Mesenteric fat pad (tissue), 1 donor: ENCODE measurements around the gene HNRNPA2B1. TPM values are rescaled to one million over a fixed set of nuclear protein-coding genes. Genes with fewer than 3 reads are reported as not detected.
"Not testable (repeated sequence)": the region's sequence is repeated elsewhere in the genome, so short reads cannot be mapped to it uniquely, and the experiment has no call there.

Experiments
- DNase-seq: peaks from one replicate; pipeline ENCODE4 v3.0.0-alpha.2; 2020; ENCODE audit warnings: low spot score
- total RNA-seq: library from RNA; stranded (reverse); fragmentation: NEBNext Ultra II Directional; extraction: Animal tissue kit (Norgen Biotek cat#: 25700); gene quantifications from one replicate; pipeline ENCODE4 v1.2.1, GENCODE V29; 2021
- donor health status: DM: yes; HTN: yes; CAD: no.

The HNRNPA2B1 gene
- total RNA-seq, 1 donor from 2014 or later, result 361 TPM

DNA sequence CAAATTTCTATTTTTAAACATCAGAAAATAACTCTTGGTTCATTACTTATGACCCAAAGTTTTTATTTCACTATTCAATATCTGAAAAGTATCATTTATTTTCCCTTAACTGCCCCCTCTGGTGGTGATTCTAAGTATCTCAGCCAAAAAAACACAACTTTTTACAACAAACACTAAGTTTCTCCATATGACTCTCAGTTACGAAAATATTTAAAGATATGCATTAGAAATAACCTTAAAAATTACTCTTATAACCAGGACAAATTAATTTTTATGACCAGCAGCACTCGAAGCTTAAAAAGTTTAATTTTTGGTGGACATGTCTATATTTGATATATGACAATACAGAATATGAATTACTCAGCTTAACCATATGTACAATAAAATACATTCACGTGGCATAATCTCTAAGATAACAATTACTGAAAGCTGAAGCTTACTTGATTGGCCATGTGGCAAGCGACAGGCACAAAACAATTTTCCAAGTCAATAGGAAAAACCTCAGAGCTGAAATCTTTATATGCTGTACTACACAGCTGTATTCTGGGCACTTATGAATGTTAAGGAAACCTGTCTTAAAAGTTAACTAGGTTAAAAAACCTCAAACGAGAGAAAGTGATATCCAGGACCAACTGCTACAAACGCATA, 2.3 kb downstream of the HNRNPA2B1 start:
- no peak for DNase-seq

DNA sequence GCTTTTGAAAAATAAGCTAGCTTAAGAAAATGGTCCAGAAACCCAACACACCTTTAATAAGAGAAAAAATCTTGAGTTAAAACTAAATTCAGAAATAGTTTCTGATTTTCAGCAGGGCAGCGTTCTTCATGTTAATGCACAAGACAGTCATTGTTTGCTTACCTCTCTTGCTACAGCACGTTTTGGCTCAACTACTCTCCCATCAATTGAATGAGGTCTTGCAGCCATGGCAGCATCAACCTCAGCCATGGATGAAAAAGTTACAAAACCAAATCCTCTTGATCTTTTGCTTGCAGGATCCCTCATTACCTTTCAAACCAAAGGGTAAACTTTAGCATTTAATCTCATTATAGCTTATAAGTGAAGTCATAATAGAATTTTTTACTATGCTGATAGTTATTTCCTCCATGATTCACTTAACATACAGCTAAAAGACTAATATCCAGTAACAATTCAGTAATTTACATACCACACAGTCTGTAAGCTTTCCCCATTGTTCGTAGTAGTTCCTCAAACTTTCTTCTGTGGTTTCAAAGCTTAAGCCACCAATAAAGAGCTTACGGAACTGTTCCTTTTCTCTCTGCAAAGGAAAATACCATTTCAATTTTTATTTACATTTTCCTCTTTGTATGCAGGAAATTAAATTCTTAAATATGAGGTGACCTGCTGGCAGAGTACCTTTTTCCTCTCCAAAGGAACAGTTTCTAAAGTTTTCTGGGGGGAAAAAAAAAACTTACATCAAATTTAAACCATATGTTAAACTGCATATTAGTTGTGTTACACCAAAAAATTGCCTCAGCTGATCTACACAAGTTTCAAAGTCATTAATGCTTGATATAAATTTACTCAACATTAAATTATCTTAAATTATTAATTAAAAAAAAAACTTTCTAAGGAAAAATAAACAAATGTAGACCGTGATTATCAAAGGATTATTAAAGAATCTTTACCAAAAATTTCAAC, 3.1 kb downstream of the HNRNPA2B1 start:
- DNase-seq, result no peak

DNA sequence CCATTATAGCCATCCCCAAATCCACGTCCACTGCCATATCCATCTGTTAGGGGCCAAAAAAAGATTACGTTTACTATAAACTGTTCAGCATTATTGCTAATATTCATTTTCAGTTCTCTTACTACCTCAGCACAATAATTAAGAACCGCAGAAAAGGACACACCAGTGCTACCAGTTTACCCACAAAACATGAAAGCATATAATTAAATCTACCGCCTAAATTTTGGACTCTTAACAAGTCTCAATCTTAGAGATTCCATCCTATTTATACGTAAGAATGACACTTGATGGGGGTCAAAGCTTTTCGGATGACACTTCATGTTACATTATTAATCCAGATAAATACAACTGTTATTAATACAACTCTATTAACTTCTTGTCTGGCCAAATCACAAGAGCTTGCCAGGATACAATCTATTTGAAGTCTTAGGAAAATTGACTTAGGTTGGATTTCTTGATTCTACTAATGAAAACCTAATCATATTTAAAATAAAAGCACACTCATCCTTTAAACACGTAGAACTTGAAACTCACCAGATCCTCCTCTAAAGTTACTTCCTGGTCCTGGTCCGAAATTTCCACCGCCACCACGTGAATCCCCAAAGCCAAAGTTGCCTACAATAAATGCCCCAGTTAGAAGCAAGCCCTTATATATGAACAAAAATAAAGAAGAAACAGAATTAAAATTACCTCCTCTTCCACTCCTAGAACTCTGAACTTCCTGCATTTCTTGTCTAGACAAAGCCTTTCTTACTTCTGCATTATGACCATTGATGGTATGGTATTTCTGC, 4.5 kb downstream of the HNRNPA2B1 start:
- DNase-seq, result no peak

DNA sequence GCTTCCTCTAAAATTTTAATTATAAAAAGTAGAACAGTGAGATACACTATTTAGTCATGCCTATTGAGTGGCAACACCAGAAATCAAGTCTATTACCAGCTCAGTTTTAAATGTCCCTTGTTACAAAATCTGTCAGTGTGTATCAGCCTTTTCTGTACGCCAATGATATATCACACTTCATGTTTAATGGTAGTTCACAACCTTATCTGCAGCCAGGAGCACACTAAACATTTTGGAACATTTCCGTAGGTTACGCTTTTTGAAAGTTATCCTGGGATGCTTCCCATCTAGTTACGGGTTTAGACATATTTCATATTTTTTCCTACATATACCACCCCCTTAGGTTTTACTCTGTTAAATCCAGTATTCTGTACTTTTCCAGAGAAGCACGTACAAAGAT, 5.4 kb downstream of the HNRNPA2B1 start:
- DNase-seq, result no peak

DNA sequence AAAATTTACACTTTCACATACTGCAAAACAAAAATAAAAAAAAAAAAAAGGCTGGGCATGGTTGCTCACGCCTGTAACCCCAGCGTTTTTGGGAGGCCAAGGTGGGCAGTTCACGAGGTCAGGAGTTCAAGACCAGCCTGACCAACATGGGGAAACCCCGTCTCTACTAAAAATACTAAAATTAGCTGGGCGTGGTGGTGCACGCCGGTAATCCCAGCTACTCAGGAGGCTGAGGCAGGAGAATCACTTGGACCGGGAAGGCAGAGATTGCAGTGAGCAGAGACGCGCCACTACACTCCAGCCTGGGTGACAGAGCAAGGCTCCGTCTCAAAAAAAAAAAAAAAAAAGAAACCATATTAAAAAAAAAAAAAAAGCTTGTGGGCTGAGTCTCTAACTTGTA, 5.8 kb downstream of the HNRNPA2B1 start:
- not testable (repeated sequence) for DNase-seq

DNA sequence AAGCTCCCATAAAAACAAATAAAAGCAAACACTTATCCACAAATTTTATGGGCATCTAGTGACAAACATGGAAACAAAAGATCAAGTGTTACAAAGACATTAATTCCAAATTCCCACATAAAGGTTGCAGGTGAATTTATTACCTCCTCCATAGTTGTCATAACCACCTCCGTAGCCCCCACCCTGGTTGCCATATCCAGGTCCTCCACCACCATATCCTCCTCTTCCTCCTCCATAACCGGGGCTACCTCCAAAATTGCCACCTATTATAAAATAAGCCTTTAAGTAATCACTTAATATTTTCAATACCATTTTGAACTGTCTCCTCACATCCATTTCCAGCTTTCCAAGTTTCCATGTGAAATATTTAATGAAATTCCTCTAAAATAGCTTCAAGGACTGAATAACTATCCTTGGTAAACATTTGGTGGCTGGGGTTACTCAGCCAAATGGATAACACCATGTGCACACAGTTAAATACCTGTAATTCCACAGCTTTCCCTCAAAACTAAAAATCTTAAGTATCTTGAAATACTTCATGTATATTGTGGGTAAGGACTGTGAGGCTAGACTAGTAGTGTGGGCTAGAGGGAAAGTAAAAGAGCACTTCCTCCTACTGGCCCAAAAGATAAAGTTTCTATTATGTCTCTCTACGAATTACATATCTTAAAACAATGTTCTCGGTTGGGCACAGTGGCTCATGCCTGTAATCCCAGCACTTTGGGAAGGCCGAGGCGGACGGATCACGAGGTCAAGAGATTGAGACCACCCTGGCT, 6.9 kb downstream of the HNRNPA2B1 start:
- DNase-seq, result no peak

DNA sequence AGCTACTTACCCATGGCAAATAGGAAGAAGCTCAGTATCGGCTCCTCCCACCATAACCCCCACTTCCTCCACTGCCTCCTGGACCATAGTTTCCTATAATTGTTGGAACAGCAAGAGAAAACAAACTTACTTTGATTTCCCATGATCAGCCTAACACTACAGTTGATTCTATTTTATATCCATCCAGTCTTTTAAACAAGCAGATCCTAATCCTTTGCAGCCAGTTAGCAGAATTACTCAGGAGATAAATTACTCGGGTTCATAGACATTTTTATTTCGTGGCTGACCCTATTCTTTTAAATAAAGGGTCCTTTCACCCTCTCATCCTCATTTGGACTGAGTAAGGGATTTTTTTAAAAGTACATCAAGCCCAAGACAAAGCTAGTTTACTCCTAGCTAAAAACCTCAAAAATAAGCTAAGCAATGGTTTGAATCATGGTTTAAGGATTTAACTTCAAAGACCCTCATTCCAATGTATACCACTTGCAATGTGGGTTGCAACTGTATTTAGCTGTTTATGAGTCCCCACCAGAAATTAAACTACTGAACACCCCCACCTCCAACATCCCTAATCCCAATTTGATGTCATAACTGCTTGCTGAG, 8.0 kb downstream of the HNRNPA2B1 start:
- no peak for DNase-seq

DNA sequence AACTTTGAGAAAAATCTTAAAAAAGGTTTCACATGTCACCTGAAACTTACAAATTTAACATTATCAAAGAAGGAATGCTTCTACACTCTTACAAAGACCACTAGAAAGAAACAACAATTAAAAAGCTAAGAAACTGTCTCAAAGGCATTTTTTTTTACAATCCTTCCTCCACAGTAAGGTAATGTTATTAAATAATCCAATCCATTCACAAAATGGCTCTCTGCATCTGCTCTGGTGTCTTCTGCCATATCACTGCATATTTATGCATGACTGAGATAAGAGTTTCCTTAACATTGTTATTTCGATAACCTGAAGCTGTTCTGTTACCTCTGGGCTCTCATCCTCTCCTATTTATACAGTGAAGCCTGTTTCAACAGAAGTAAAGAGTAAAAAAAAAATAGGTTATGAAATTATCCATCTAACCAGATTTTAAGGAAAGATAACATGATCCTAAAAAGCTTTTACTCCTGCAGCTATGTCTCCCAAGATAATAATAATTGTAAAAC, 8.5 kb downstream of the HNRNPA2B1 start:
- no peak for DNase-seq

DNA sequence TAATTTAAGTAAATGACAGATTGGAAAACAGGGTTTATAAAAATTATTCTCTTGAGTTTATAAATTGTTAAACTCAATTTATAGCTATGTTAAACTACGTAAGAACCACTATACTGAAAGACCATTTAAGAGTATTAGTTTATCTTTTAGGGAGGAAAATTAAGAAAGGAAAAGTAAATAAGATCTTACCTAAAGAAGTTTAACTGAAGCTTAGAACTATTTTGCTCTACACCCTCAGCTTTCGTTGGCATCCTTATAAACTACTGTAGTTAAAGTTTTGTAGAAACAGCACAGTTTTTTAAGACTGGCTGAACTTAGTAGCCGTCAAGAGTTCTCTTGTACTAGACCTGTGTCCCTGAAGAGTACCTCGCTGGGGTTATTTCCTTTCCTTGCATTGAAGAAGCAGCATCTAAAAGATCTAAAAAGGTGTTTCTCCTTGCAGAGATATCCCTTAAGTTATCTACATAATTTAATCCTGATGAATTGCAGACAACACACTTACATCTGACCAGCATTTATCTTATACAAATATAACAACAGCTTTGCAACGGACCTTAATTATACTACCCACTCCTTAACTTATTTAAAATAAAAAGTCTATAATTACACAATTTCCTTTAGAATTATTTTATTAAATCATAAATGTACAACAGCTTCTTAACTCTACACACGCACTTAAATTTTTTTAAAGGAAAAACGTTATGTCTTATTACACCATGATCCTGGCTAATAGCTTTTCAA, 9.1 kb downstream of the HNRNPA2B1 start:
- DNase-seq, result no peak

DNA sequence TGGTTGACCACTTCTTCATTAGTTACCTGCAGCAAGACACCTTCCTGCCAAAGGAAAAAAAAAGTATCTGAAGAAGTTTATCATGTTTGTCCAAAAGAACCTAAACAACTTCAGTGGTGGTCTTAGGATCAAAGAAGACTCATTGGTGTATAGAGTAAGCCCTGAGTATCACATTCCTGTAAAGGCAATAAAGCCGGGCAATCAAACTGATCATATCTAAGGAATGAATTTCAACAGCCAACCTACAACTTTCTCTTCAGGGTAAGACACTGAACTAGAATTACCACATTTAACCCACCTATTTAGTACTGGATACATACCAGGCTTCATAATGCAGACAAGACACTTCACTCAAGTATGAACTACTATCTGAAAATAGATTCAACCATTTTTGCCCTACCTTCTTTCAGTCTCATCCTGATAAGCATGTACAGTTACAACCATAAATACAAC, 10.1 kb downstream of the HNRNPA2B1 start:
- no peak for DNase-seq

DNA sequence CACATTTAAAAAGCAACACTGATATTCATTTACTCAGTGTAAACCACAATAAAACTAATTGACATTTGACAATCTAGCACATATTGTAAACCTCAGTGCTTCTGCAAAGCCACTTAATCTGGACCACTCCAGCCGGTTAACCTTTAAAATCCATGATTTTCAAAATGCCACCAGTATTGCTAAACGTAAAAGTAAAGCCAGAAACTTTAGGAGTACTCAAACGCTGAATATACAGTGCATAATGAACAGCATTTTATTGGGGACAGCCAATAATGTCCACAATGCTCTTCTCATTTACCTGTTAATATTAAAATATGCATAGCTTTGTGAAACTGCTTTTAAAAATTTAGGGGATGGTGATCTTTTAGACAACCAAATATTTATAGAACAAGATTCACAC, 10.8 kb downstream of the HNRNPA2B1 start:
- no peak for DNase-seq

DNA sequence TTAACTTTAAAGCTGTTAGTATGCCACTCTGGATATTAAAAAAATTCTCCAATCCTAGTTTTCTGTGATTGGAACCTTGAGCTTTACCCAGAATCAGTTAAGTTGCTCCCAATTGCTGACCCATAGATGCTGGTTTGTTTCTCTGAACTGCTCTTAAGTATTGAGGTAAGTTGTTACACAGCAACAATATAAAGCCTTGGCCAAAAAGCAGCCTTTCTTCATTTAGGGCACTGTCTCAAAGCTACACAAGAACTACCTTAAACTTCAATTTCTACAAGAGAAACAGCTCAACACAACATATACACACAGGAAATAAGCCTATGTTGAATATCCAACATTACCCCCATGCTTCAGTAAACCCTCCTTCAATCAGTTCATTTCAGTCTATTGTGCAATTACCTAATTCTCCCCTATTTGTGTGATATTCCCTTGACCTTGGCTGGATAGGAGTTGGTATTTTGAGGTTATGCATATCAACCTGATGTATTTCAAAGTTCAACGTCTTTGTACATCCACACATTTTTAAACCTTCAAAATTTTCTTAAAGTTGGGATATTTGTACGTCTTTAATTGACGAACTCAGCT, 11.5 kb downstream of the HNRNPA2B1 start:
- DNase-seq, result no peak

DNA sequence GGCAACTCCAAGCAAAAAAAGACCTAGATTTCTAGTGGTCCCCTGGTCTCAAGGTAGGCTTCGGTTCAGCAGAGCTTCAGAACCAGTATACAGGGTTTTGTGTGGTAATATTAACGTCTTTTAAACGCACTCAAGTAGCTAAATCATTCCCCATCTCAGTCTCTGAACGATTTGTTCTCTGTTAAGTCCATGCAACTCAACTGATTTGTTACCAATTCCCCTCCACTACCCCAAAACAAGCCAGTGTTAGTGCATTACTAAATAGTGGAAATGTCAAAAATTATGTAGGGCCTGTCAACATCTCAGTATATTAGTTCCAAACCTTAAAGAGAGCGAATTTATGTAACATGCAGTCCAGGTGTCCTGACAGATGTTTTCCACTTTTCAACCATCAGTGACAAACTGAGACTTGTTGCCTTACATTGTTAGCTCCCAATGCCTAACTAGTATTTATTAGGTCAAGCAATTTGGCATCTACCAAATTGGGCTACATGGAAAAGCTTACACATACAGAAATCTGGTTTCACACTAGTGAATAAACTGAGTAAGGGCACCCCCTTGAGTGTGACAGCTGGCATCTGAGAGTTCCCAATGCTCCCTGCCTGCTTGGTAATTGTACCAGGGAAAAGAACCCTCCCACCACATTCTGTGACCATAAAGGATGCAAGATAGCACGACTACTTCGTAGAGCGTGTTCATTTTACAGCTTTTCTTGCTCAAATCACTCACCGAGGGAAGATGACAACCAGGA, 12.2 kb downstream of the HNRNPA2B1 start:
- DNase-seq, result no peak

DNA sequence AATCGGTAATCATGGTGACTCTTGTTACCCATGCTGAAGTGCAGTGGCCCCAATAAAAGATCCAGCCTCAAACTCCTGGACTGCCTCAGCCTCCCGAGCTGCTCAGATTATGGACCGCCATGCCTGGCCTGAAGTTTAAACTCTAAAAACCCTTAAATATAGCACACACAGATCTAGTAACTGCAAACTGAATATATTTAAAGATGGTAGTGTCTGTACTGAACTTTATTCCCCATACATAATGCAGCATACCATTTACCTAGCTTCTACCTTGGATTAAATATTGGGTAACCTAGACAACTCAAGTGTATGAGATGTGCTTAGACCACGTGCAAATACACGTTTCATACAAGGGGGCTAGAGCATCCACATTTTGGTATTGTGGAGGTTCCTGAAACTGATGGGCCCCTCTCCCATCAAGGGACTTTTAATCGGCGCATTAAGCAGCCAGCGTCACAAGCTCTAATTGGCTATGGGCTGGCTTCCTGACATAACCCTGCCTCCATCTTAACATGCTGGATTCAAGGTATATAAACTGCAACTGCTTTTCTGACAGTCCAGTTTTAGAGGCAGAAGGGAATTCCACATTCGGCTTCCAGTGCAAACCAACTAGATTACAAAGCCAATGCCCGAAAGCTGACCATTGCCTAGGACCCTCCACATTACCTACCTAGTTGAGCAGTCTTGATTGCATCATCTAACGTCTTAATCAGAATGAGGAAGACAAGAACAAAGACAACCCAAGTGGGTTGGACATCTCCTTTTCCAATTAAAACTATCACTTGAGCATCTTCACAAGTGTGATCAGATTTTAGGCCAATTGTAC, 13.0 kb downstream of the HNRNPA2B1 start:
- no peak for DNase-seq

DNA sequence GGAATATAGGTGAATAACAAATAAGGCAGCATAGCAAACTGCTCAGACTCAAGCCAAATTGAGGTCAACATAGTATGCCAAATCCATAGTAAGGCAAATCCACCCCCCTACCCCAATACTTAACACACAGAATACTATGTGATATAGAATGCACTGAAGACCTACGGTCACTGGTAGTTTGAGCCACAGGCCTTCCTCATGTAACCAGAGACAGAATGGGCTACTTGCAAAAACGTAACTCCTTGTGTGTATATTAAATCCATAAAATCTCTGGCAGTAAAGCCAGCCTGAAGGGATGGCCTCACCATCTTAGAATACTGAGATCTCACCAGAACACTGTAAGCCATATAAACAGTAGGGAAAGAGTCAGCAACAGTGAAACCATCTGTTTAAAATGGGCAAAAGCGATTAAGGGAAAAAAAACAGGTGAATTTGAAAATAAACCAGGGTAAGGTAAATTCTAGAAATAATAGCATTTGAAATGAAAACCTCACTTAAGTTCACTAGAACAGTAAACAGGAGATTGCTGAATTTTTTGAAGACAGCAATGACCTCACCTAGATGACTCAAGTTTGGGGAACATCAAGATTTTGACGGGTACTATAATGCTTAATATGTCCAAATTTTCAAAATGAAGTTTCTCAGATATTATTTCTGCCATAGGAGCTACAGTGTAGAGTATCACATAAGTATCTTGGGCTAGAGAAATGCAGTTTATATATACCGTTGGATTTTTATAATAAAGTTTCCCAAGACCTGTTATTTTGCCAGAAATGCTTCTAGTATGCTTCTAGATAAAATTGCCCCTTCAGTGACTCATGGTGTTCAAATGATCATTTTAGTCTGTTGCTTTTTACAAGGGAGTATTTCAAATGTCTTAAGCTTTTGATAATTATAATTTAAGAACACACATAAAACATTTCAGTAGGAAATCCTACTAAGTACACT, 13.9 kb downstream of the HNRNPA2B1 start:
- DNase-seq, result no peak

DNA sequence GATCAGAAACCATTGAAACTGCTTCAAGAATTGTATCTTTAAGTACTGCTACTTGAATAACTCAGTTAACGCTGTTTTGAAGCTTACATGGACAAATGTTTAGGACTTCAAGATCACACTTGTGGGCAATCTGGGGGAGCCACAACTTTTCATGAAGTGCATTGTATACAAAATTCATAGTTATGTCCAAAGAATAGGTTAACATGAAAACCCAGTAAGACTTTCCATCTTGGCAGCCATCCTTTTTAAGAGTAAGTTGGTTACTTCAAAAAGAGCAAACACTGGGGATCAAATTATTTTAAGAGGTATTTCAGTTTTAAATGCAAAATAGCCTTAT, 14.7 kb downstream of the HNRNPA2B1 start:
- no peak for DNase-seq
